GM12892 (cell line): ENCODE results near the gene PMCH.

Experiments
- POLR2A ChIP-seq: IDR thresholded peaks from 2 replicates; pipeline ENCODE4 v1.6.1; 2011; ENCODE audit warnings: low read depth, low read length, control low read depth
- POLR2AphosphoS5 ChIP-seq: IDR thresholded peaks from 2 replicates; pipeline ENCODE4 v1.6.1; 2011; ENCODE audit warnings: low read depth, low read length, control low read depth
- TAF1 ChIP-seq: IDR thresholded peaks from 2 replicates; pipeline ENCODE4 v1.6.1; 2011; ENCODE audit warnings: low read depth, mild to moderate bottlenecking, control low read depth, low read length, borderline replicate concordance

- TF ChIP-seq POLR2AphosphoS5: no peak
- no peak for TF ChIP-seq POLR2A
- TF ChIP-seq TAF1: no peak
Observed at GRCh38 chr12:102167821-102168604, 29.6 kb downstream of the PMCH start.
